ENCODE results near the gene ANO10. TPM values are rescaled to one million over a fixed set of nuclear protein-coding genes. Genes with fewer than 3 reads are reported as not detected.
"Not testable (repeated sequence)": the region's sequence is repeated elsewhere in the genome, so short reads cannot be mapped to it uniquely, and the experiment has no call there.

The ANO10 gene
- total and polyA plus RNA-seq, 2 of the 8 experiments (the other 6 are each of a cell fraction or from before 2014, with no cell fraction given) = 38.0 to 53.2 TPM

- CTCF ChIA-PET (ENCODE audit: partially characterized antibody) = interaction anchor here (0.6 to 2.2 kb wide), 10 partner anchors 9 to 170 kb away, joined by 3 to 7 read pairs (median 3); no protein-coding TSS in a partner anchor
- H4K91ac ChIP-seq (replicated peaks; ENCODE audit: insufficient read length, low read length); H4K5ac ChIP-seq (ENCODE audit: insufficient read length, low read depth, low read length); H3K23ac ChIP-seq (ENCODE audit: insufficient read length); H3K27me3 ChIP-seq (replicated peaks in 1 of 4; ENCODE audit: control insufficient read depth in 3 of 4, extremely low read depth in 1 of 4, insufficient read depth in 3 of 4, low read length in 3 of 4); H3K18ac ChIP-seq (ENCODE audit: extremely low read depth, low read length); H3K27ac ChIP-seq (ENCODE audit: low read depth, low read length); H3K79me2 ChIP-seq (ENCODE audit: control insufficient read depth in 1 of 2, insufficient read depth in 2 of 2, low read length in 2 of 2); H2AFZ ChIP-seq (ENCODE audit: low read length); H2BK120ac ChIP-seq (replicated peaks; ENCODE audit: low read depth, low read length); H2BK5ac ChIP-seq (ENCODE audit: low read depth, low read length); H2BK15ac ChIP-seq (ENCODE audit: low read length); H2AK5ac ChIP-seq (ENCODE audit: low read depth, low read length); H3K4ac ChIP-seq (replicated peaks; ENCODE audit: insufficient read length, low read depth, low read length); H3K4me3 ChIP-seq (ENCODE audit: extremely low read depth in 1 of 4, insufficient read depth in 2 of 4, low read depth in 3 of 4, low read length in 4 of 4); H3K79me1 ChIP-seq (ENCODE audit: low read depth, low read length); H3K4me2 ChIP-seq (ENCODE audit: insufficient read depth in 1 of 2, low read depth in 2 of 2, low read length in 2 of 2); H4K20me1 ChIP-seq (replicated peaks in 1 of 2; ENCODE audit: control insufficient read depth in 1 of 2, insufficient read depth in 2 of 2, low read length in 2 of 2); H2BK12ac ChIP-seq (ENCODE audit: low read depth, low read length); DNase-seq (ENCODE audit: low read depth in 1 of 2, low spot score in 2 of 2); H3K23me2 ChIP-seq (ENCODE audit: low read depth, low read length); H2BK20ac ChIP-seq (ENCODE audit: low read length); H3K4me1 ChIP-seq (replicated peaks in 1 of 4; ENCODE audit: control insufficient read depth in 3 of 4, insufficient read depth in 4 of 4, low read length in 3 of 4); H3K9me3 ChIP-seq (ENCODE audit: insufficient read depth in 2 of 2, low read depth in 1 of 2, low read length in 1 of 2); H4K8ac ChIP-seq (ENCODE audit: extremely low read depth, insufficient read depth, low read length); H3K14ac ChIP-seq (ENCODE audit: insufficient read length); H3K56ac ChIP-seq (replicated peaks; ENCODE audit: insufficient read length, low read depth, low read length); H3K9ac ChIP-seq (replicated peaks in 1 of 4; ENCODE audit: extremely low read depth in 1 of 4, low read depth in 3 of 4, low read length in 3 of 4); POLR2A ChIA-PET (ENCODE audit: partially characterized antibody); H3K36me3 ChIP-seq (ENCODE audit: control insufficient read depth in 2 of 4, insufficient read depth in 4 of 4, low read length in 3 of 4): not testable (repeated sequence)
- peak in 2 of 3 experiments; percentile 17 to 40; a peak in 2 of 4 replicates for TF ChIP-seq CTCF (IDR thresholded peaks at IDR 0.05; ENCODE audit: control extremely low read depth in 1 of 3, insufficient read depth in 1 of 3, low read depth in 1 of 3, low read length in 3 of 3)
- TF ChIP-seq RAD21 (IDR thresholded peaks at IDR 0.05 in 1 of 2, conservative IDR thresholded peaks at IDR 0.05 in 1 of 2; ENCODE audit: low read depth in 2 of 2, low read length in 2 of 2) = peak; percentile 58 to 67
- FAIRE-seq = peak; percentile 7
- WGBS, 2 experiments (ENCODE audit: extremely low coverage in 1 of 2, insufficient coverage in 1 of 2, insufficient read length in 1 of 2, insufficient replicate concordance in 2 of 2, low coverage in 1 of 2, low lambda C conversion rate in 2 of 2, missing lambda C conversion rate in 1 of 2) = 96% methylated on average over 3 of the region's 3 CpGs; no CpG with 5 or more reads in 1 of the 2 experiments
These were observed 77.5 kb downstream of the ANO10 start for GRCh38 chr3:43544277-43544676.

All from H1 (cell line).